Activated CD4-positive, alpha-beta T cell treated with anti-CD3 and anti-CD28 coated beads for 24 hours (primary cell): ENCODE measurements around the gene CCDC187.
"Not testable (repeated sequence)": the region's sequence is repeated elsewhere in the genome, so short reads cannot be mapped to it uniquely, and the experiment has no call there.

Experiments
- DNase-seq, 2 donors: peaks; one replicate each; pipeline ENCODE4 v3.0.0-alpha.2; 2020; ENCODE audit warnings: low read depth in 2 of 2

The CCDC187 gene

GRCh38 chr9:136239135-136239982, 64.5 kb downstream of the CCDC187 start:
- no peak for DNase-seq

- no peak for DNase-seq
These were observed 65.6 kb downstream of the CCDC187 start for GRCh38 chr9:136238342-136238732.

- no peak for DNase-seq
These were observed 66.2 kb downstream of the CCDC187 start for GRCh38 chr9:136237486-136238341.

GRCh38 chr9:136236471-136237410, 67.2 kb downstream of the CCDC187 start:
- DNase-seq: not testable (repeated sequence)

- no peak for DNase-seq
These were observed 68.0 kb downstream of the CCDC187 start for GRCh38 chr9:136235709-136236455.

- no peak for DNase-seq
These were observed 68.7 kb downstream of the CCDC187 start for GRCh38 chr9:136235171-136235570.

GRCh38 chr9:136234597-136234996, 69.3 kb downstream of the CCDC187 start:
- no peak for DNase-seq

GRCh38 chr9:136233868-136234267, 70.0 kb downstream of the CCDC187 start:
- no peak for DNase-seq

GRCh38 chr9:136233411-136233810, 70.5 kb downstream of the CCDC187 start:
- DNase-seq: no peak

- no peak for DNase-seq
These were observed 70.9 kb downstream of the CCDC187 start for GRCh38 chr9:136232969-136233368.

GRCh38 chr9:136231478-136232297, 72.2 kb downstream of the CCDC187 start:
- DNase-seq: no peak

GRCh38 chr9:136230773-136231172, 73.1 kb downstream of the CCDC187 start:
- no peak for DNase-seq

- no peak for DNase-seq
These were observed 73.5 kb downstream of the CCDC187 start for GRCh38 chr9:136230365-136230764.

- DNase-seq: no peak
These were observed 74.5 kb downstream of the CCDC187 start for GRCh38 chr9:136229096-136230065.

- DNase-seq: no peak
These were observed 75.6 kb downstream of the CCDC187 start for GRCh38 chr9:136228107-136228875.

- no peak for DNase-seq
These were observed 77.0 kb downstream of the CCDC187 start for GRCh38 chr9:136226680-136227407.
